Measurements from ENCODE around the gene TOR1AIP2. TPM values are rescaled to one million over a fixed set of nuclear protein-coding genes. Genes with fewer than 3 reads are reported as not detected.

Gene TOR1AIP2
- total RNA-seq, 1 experiment from 2014 or later, result 28.9 TPM

- H3K27ac ChIP-seq (ENCODE audit: low read length), result no peak overlapping the region
- no peaks in the 10 kb centered on the region for H3F3A ChIP-seq (ENCODE audit: low read length, unreplicated experiment)
- H3K4me1 ChIP-seq (ENCODE audit: insufficient read depth, low read length), result peaks cover 11% of the 10 kb centered on the region; the same call in 1 of the 2 replicates
- H3K9me3 ChIP-seq (ENCODE audit: low read length), result no peaks in the 10 kb centered on the region
- DNase-seq (no peak), ATAC-seq (peak; percentile 44)
- no peaks in the 10 kb centered on the region for H3K36me3 ChIP-seq (ENCODE audit: low read depth, low read length)
- CTCF ChIA-PET, result no interaction called here
- no peaks in the 10 kb centered on the region for H3K9me2 ChIP-seq (replicated peaks; ENCODE audit: low read length)
- no peaks in the 10 kb centered on the region for H4K20me1 ChIP-seq (ENCODE audit: low read length)
- 0 out of 2 replicates have a peak overlapping the region, but pooled peaks have one; percentile 86 for H2AFZ ChIP-seq (ENCODE audit: low read length)
- POLR2A ChIA-PET (ENCODE audit: unreplicated experiment), result interaction anchor here (0.7 kb wide), 1 partner anchor 216 kb away, joined by 3 read pairs; no protein-coding TSS in a partner anchor
- peaks cover 12% of the 10 kb centered on the region for H3K27me3 ChIP-seq (ENCODE audit: low read length)
- TF ChIP-seq CTCF (conservative IDR thresholded peaks at IDR 0.05; ENCODE audit: low read depth, low read length), result no peak
- no peak for TF ChIP-seq EZH2 (IDR thresholded peaks at IDR 0.05; ENCODE audit: low read length, unreplicated experiment)
- no peak for TF ChIP-seq EZH2phosphoT487 (IDR thresholded peaks at IDR 0.05; ENCODE audit: borderline replicate concordance, low read length)
- no peak overlapping the region for H3K4me3 ChIP-seq (ENCODE audit: low read length)
- no peaks in the 10 kb centered on the region for H3K79me2 ChIP-seq (ENCODE audit: low read length)
- H3K4me2 ChIP-seq (ENCODE audit: low read length), result peak overlapping the region; percentile 96
- no peak overlapping the region for H3K9ac ChIP-seq (ENCODE audit: low read length)
- intact Hi-C loops (cut with micrococcal nuclease), result loop anchor here (1.0 kb wide), 1 partner anchor 24 kb away; no protein-coding TSS in a partner anchor
- no TSS peak for BruUV-seq (replicated peaks)
These were observed 61.2 kb downstream of the TOR1AIP2 start for GRCh38 chr1:179816196-179816960.

- H3K36me3 ChIP-seq (ENCODE audit: low read depth, low read length), result no peaks in the 10 kb centered on the region
- H3K4me1 ChIP-seq (ENCODE audit: insufficient read depth, low read length), result peaks cover 11% of the 10 kb centered on the region; the same call in 1 of the 2 replicates
These were observed 62.0 kb downstream of the TOR1AIP2 start for GRCh38 chr1:179815641-179816040.

More at GRCh38 chr1:179815641-179816040, 62.0 kb downstream of the TOR1AIP2 start:
- intact Hi-C loops (cut with micrococcal nuclease), result loop anchor here (1.0 kb wide), 1 partner anchor 25 kb away; no protein-coding TSS in a partner anchor
- DNase-seq (no peak), ATAC-seq (no peak)
- peaks cover 17% of the 10 kb centered on the region for H3K27me3 ChIP-seq (ENCODE audit: low read length)
- no peak overlapping the region for H3K27ac ChIP-seq (ENCODE audit: low read length)
- CTCF ChIA-PET, result interaction anchor here (0.8 to 1.6 kb wide), 3 partner anchors 106 to 112 kb away, joined by 7 to 45 read pairs (median 17); no protein-coding TSS in a partner anchor
- H3K9ac ChIP-seq (ENCODE audit: low read length), result no peak overlapping the region
- H3K9me2 ChIP-seq (replicated peaks; ENCODE audit: low read length), result no peaks in the 10 kb centered on the region
- H3K79me2 ChIP-seq (ENCODE audit: low read length), result no peaks in the 10 kb centered on the region
- BruUV-seq (replicated peaks), result no TSS peak
- H4K20me1 ChIP-seq (ENCODE audit: low read length), result no peaks in the 10 kb centered on the region
- peak overlapping the region; percentile 96 for H3K4me2 ChIP-seq (ENCODE audit: low read length)
- peak overlapping the region; percentile 86 for H2AFZ ChIP-seq (ENCODE audit: low read length)
- no peaks in the 10 kb centered on the region for H3F3A ChIP-seq (ENCODE audit: low read length, unreplicated experiment)
- TF ChIP-seq CTCF (conservative IDR thresholded peaks at IDR 0.05; ENCODE audit: low read depth, low read length) (no peak), EZH2phosphoT487 (IDR thresholded peaks at IDR 0.05; ENCODE audit: borderline replicate concordance, low read length) (no peak), EZH2 (IDR thresholded peaks at IDR 0.05; ENCODE audit: low read length, unreplicated experiment) (no peak)
- H3K9me3 ChIP-seq (ENCODE audit: low read length), result no peaks in the 10 kb centered on the region
- H3K4me3 ChIP-seq (ENCODE audit: low read length), result peak overlapping the region; percentile 67
- POLR2A ChIA-PET (ENCODE audit: unreplicated experiment), result no interaction called here
